GM12878 (cell line): ENCODE data around the gene LGI4. TPM values are rescaled to one million over a fixed set of nuclear protein-coding genes. Genes with fewer than 3 reads are reported as not detected.
A peak's percentile ranks its signal among the peaks of the same experiment; 100 is the strongest.

Experiments
- ATAC-seq: fragments of 200-7000 bp; cut with Tn5 transposase; 3 replicates; pipeline ENCODE4 v1.9.1; 2020; ENCODE audit warnings: mild to moderate bottlenecking, moderate library complexity
- BruUV-seq: library from RNA; stranded (reverse); fragments of 400-500 nt; replicated peaks from 2 replicates; lab custom pipeline; 2021; lab: Mats Ljungman, UMichigan
- CTCF ChIA-PET: fragments of 300-600 bp; sonication (Branson Sonifier 250); formaldehyde crosslinking; extraction: SDS; loops from one replicate; lab custom pipeline; 2021; ENCODE audit warnings: inconsistent platforms; lab: Yijun Ruan, JAX
- POLR2A ChIA-PET: fragments of 350-600 bp; formaldehyde crosslinking; extraction: SDS; loops from one replicate; lab custom pipeline; 2021; ENCODE audit warnings: inconsistent platforms; lab: Charles Lee
- RAD21 ChIA-PET: fragments of 300-600 bp; sonication (Branson Sonifier 250); formaldehyde crosslinking; loops from one replicate; lab custom pipeline; 2023; ENCODE audit warnings: antibody characterized with exemption; ENCODE audit not compliant: unreplicated experiment; lab: Charles Lee
- SMC1A ChIA-PET: fragments of 300-600 bp; sonication (Branson Sonifier 250); formaldehyde crosslinking; loops from one replicate; lab custom pipeline; 2023; ENCODE audit not compliant: unreplicated experiment, uncharacterized antibody; lab: Charles Lee
- DNase-seq: peaks from one replicate; pipeline ENCODE4 v3.0.0-alpha.2; 2011; ENCODE audit warnings: low read depth, low spot score
- FAIRE-seq: peaks from 3 replicates; lab custom pipeline; 2011; peaks lifted over from hg19 to GRCh38; lab: Jason Lieb, UNC
- H2AFZ ChIP-seq: 2 replicates; pipeline ENCODE4 v1.6.0; 2011; ENCODE audit warnings: low read depth, low read length, control low read depth; ENCODE audit not compliant: control insufficient read depth
- H3K27ac ChIP-seq: 2 replicates; pipeline ENCODE4 v1.5.1; 2011; ENCODE audit warnings: control low read depth; ENCODE audit not compliant: control insufficient read depth, insufficient read depth
- H3K27me3 ChIP-seq, 2 experiments: replicated peaks in 1 of 2; 2 replicates each; pipeline versions ENCODE4 v1.6.0 to v1.6.1; 2011; ENCODE audit warnings: low read length in 1 of 2; ENCODE audit not compliant: control insufficient read depth in 2 of 2, insufficient read depth in 2 of 2
- H3K36me3 ChIP-seq, 2 experiments: 2 replicates each; pipeline ENCODE4 v1.5.1; 2011; ENCODE audit warnings: low read length in 1 of 2; ENCODE audit not compliant: control insufficient read depth in 2 of 2, insufficient read depth in 2 of 2
- H3K4me1 ChIP-seq: 2 replicates; pipeline ENCODE4 v1.6.1; 2011; ENCODE audit warnings: mild to moderate bottlenecking, low read length, moderate library complexity, mixed read lengths; ENCODE audit not compliant: control insufficient read depth, insufficient read depth
- H3K4me2 ChIP-seq: 2 replicates; pipeline ENCODE4 v1.6.0; 2011; ENCODE audit warnings: control low read depth; ENCODE audit not compliant: control insufficient read depth, insufficient read depth
- H3K4me3 ChIP-seq: fragments of 200-600 bp; sonication (generic); 2 replicates; pipeline ENCODE4 v1.5.1; 2016
- H3K79me2 ChIP-seq: 2 replicates; pipeline ENCODE4 v1.6.0; 2011; ENCODE audit warnings: low read length; ENCODE audit not compliant: control insufficient read depth, insufficient read depth
- H3K9ac ChIP-seq: 2 replicates; pipeline ENCODE4 v1.8.0; 2011; ENCODE audit warnings: low read length, control low read depth, mixed read lengths; ENCODE audit not compliant: control insufficient read depth, insufficient read depth
- H3K9me3 ChIP-seq: replicated peaks from 3 replicates; pipeline ENCODE4 v1.5.1; 2011; ENCODE audit warnings: mild to moderate bottlenecking, low read length; ENCODE audit not compliant: control insufficient read depth, insufficient read depth
- H4K20me1 ChIP-seq: 2 replicates; pipeline ENCODE4 v1.6.0; 2011; ENCODE audit not compliant: control insufficient read depth, insufficient read depth
- BACH1 ChIP-seq: fragments of 450-650 bp; IDR thresholded peaks from 2 replicates; pipeline ENCODE4 v1.6.1; 2017; ENCODE audit warnings: mild to moderate bottlenecking, borderline replicate concordance
- LARP7 ChIP-seq: fragments of 450-650 bp; IDR thresholded peaks from 2 replicates; pipeline ENCODE4 v1.6.1; 2017; ENCODE audit warnings: mild to moderate bottlenecking
- NBN ChIP-seq: fragments of 450-650 bp; IDR thresholded peaks from 2 replicates; pipeline ENCODE4 v1.6.1; 2016
- NFXL1 ChIP-seq: fragments of 450-650 bp; IDR thresholded peaks from 2 replicates; pipeline ENCODE4 v1.6.1; 2017; ENCODE audit warnings: antibody characterized with exemption, mild to moderate bottlenecking, borderline replicate concordance
- RAD21 ChIP-seq: IDR thresholded peaks from 2 replicates; pipeline ENCODE4 v1.6.1; 2011; ENCODE audit warnings: mild to moderate bottlenecking, low read depth, low read length, moderate library complexity; ENCODE audit not compliant: insufficient read depth
- WGBS: methylation state at CpG from one replicate; pipeline ENCODE4 v1.1.6; 2016; ENCODE audit warnings: low lambda C conversion rate; ENCODE audit not compliant: insufficient replicate concordance, insufficient coverage; ENCODE audit errors: missing lambda C conversion rate; 5-methylcytosine and 5-hydroxymethylcytosine counted together
- in situ Hi-C: fragments of 300-500 bp; cut with MboI; formaldehyde crosslinking; loops from 9 replicates; pipeline ENCODE4 v1.14.3; 2018; ENCODE audit warnings: mixed read lengths
- intact Hi-C: fragments of 100-400 bp; cut with micrococcal nuclease; formaldehyde crosslinking; loops from one replicate; pipeline ENCODE4 v1.14.2; 2022; ENCODE audit not compliant: unreplicated experiment
- polyA plus RNA-seq, 11 experiments: library from polyadenylated mRNA; depleted of rRNA in 4 of 11; unstranded in 6 of 11; stranded (reverse) in 5 of 11; fragments of >200 nt; fragmentation: Nextera tagmentation in 4 of 11; fragmentation: Illumina TruSeq in 1 of 11; extraction: Ambion mirVana in 4 of 11; extraction: Trizol in 1 of 11; gene quantifications; 1 replicate in 1 of 11; 2 replicates in 10 of 11; pipeline versions ENCODE4 v1.2.1 to v1.2.3, GENCODE V29; 2011 to 2016; ENCODE audit warnings: inconsistent platforms in 2 of 11, missing spikeins in 2 of 11, low read depth in 1 of 11
- total RNA-seq, 4 experiments: library from RNA; depleted of rRNA in 3 of 4; stranded (reverse); fragments of >200 nt in 3 of 4; fragmentation: Illumina TruSeq in 1 of 4; extraction: Trizol in 1 of 4; gene quantifications; 2 replicates each; pipeline versions ENCODE4 v1.2.1 to v1.2.3, GENCODE V29; 2013 to 2021

LGI4 gene
- total and polyA plus RNA-seq, 10 of the 15 experiments (the other 5 are each of a cell fraction or from before 2014, with no cell fraction given): 0.11 TPM; not detected in 9

DNA sequence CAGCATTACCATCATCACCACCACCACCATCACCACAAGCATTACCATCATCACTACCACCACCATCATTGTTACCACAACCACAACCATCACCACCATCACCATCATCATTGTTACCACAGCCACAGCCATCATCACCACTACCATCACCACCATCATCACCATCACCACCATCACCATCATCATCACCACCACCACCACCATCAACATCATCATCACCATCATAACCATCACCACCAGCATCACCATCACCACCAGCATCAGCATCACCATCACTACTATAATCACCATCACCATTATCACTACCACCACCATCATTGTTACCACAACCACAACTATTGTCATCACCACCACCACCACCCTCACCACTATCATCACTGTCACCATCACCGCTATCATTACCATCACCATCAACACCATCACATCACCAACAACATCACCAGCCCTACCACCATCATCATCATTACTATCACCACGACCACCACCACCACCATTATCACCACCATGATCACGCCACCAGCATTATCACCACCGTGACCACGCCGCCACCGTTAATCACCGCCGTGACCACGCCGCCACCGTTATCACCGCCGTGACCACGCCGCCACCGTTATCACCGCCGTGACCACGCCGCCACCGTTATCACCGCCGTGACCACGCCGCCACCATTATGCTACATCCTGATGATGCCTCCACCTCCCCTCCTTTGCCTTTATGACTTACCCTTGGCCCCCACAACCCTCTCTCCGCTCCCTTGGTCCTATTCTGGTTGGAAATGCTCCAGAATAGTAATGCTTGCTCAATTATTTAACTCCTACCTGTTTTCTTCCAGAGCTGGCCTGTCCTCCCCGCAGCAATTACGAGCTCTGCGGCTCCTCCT, 29.2 kb downstream of the LGI4 start:
- no peaks in the 10 kb centered on the region for H3K36me3 ChIP-seq
- no peaks in the 10 kb centered on the region for H3K4me1 ChIP-seq
- CTCF ChIA-PET: no interaction called here
- H3K9ac ChIP-seq: no peak overlapping the region
- POLR2A ChIA-PET: no interaction called here
- no peaks in the 10 kb centered on the region for H4K20me1 ChIP-seq
- H3K79me2 ChIP-seq: no peaks in the 10 kb centered on the region
- ATAC-seq (no peak), FAIRE-seq (peak; percentile 27), DNase-seq (no peak)
- intact Hi-C loops: no loop called here
- no peaks in the 10 kb centered on the region; the same call in 2 of the 3 replicates for H3K9me3 ChIP-seq
- no peak overlapping the region for H3K4me3 ChIP-seq
- H3K4me2 ChIP-seq: no peak overlapping the region
- in situ Hi-C loops: no loop called here
- RAD21 ChIA-PET: no interaction called here
- no TSS peak for BruUV-seq
- SMC1A ChIA-PET: interaction anchor here (1.2 kb wide), 1 partner anchor 30 kb away, joined by 3 read pairs; no protein-coding TSS in a partner anchor
- H3K27ac ChIP-seq: no peak overlapping the region
- TF ChIP-seq RAD21 (no peak), LARP7 (no peak), NFXL1 (no peak), NBN (no peak)
- WGBS: 84% methylated on average over 30 of the region's 30 CpGs
- H2AFZ ChIP-seq: no peak overlapping the region
- H3K27me3 ChIP-seq: peaks cover 0 to 2% of the 10 kb centered on the region in 2 experiments; a peak in 1 of 4 replicates

GRCh38 chr19:35105047-35105410, 29.8 kb downstream of the LGI4 start:
- FAIRE-seq (no peak), ATAC-seq (no peak), DNase-seq (no peak)
- H3K27me3 ChIP-seq: peaks cover 0 to 2% of the 10 kb centered on the region in 2 experiments; a peak in 1 of 4 replicates
- no peak overlapping the region for H3K4me2 ChIP-seq
- CTCF ChIA-PET: no interaction called here
- POLR2A ChIA-PET: no interaction called here
- no peak overlapping the region for H2AFZ ChIP-seq
- H3K27ac ChIP-seq: no peak overlapping the region
- H3K79me2 ChIP-seq: no peaks in the 10 kb centered on the region
- RAD21 ChIA-PET: no interaction called here
- in situ Hi-C loops: no loop called here
- intact Hi-C loops: no loop called here
- no TSS peak for BruUV-seq
- H3K9me3 ChIP-seq: no peaks in the 10 kb centered on the region; the same call in 2 of the 3 replicates
- no peaks in the 10 kb centered on the region for H3K36me3 ChIP-seq
- no peak overlapping the region for H3K4me3 ChIP-seq
- no peak overlapping the region for H3K9ac ChIP-seq
- H4K20me1 ChIP-seq: no peaks in the 10 kb centered on the region
- 72% methylated on average over 6 of the region's 6 CpGs for WGBS
- TF ChIP-seq BACH1: no peak
- SMC1A ChIA-PET: no interaction called here
- H3K4me1 ChIP-seq: no peaks in the 10 kb centered on the region
